Stimulated activated CD4-positive, alpha-beta T cell treated with anti-CD3 and anti-CD28 coated beads, Interleukin-1b, Interleukin-23, amount 100 ng/mL, for 4 hours (primary cell): ENCODE results near the gene RFPL4A.

Experiments used
- DNase-seq, 2 donors: peaks; one replicate each; pipeline ENCODE4 v3.0.0-alpha.2; 2020; ENCODE audit warnings: low read depth in 2 of 2

The RFPL4A gene

GRCh38 chr19:55802281-55802680, 43.4 kb downstream of the RFPL4A start:
- DNase-seq = no peak

GRCh38 chr19:55809381-55810058, 50.6 kb downstream of the RFPL4A start:
- peak in 1 of 2 donors; percentile 2 for DNase-seq

GRCh38 chr19:55811340-55811739, 52.4 kb downstream of the RFPL4A start:
- DNase-seq = no peak

GRCh38 chr19:55812449-55812848, 53.6 kb downstream of the RFPL4A start:
- DNase-seq = no peak
